BJ (cell line): ENCODE measurements around the gene ZNF586. TPM values are rescaled to one million over a fixed set of nuclear protein-coding genes. Genes with fewer than 3 reads are reported as not detected.
"Not testable (repeated sequence)": the region's sequence is repeated elsewhere in the genome, so short reads cannot be mapped to it uniquely, and the experiment has no call there.

ENCODE experiments used
- CTCF ChIA-PET: fragments of 350-600 bp; formaldehyde crosslinking; extraction: SDS; loops from one replicate; lab custom pipeline; 2021; ENCODE audit warnings: antibody characterized with exemption, inconsistent platforms; lab: Yijun Ruan, JAX
- POLR2A ChIA-PET: fragments of 300-600 bp; sonication (Branson Sonifier 250); formaldehyde crosslinking; extraction: SDS; loops from one replicate; lab custom pipeline; 2021; ENCODE audit warnings: antibody characterized with exemption; lab: Charles Lee
- DNase-seq: peaks from one replicate; pipeline ENCODE4 v3.0.0-alpha.2; 2011; ENCODE audit warnings: low read depth
- H3K27me3 ChIP-seq: 2 replicates; pipeline ENCODE4 v1.6.0; 2011; ENCODE audit warnings: low read length; ENCODE audit not compliant: control insufficient read depth, insufficient read depth
- H3K36me3 ChIP-seq: 2 replicates; pipeline ENCODE4 v1.5.1; 2011; ENCODE audit warnings: low read length; ENCODE audit not compliant: control insufficient read depth, insufficient read depth
- H3K4me3 ChIP-seq: 2 replicates; pipeline ENCODE4 v1.5.1; 2011; ENCODE audit warnings: low read depth, mild to moderate bottlenecking, control low read depth, low read length
- CTCF ChIP-seq: IDR thresholded peaks from 2 replicates; pipeline ENCODE4 v1.5.1; 2011; ENCODE audit warnings: low read depth, mild to moderate bottlenecking, control low read depth, inconsistent platforms, low read length, moderate library complexity; ENCODE audit not compliant: insufficient read depth
- polyA plus RNA-seq: library from polyadenylated mRNA; depleted of rRNA; stranded (reverse); fragments of >200 nt; gene quantifications from 2 replicates; pipeline ENCODE4 v1.2.3, GENCODE V29; 2011

ZNF586 gene
- polyA plus RNA-seq, 1 experiment, result 3.9 TPM

GRCh38 chr19:57807541-57807940, 38.1 kb downstream of the ZNF586 start:
- Histone ChIP-seq H3K4me3 (no peak overlapping the region), H3K27me3 (no peaks in the 10 kb centered on the region), H3K36me3 (peaks cover 3% of the 10 kb centered on the region)
- ChIA-PET POLR2A (no interaction called here), CTCF (no interaction called here)
- TF ChIP-seq CTCF, result no peak
- DNase-seq, result no peak

- POLR2A ChIA-PET, CTCF ChIA-PET: not testable (repeated sequence)
Observed at GRCh38 chr19:57810410-57811295, 41.2 kb downstream of the ZNF586 start.

GRCh38 chr19:57812226-57812625, 42.8 kb downstream of the ZNF586 start:
- no peaks in the 10 kb centered on the region for H3K27me3 ChIP-seq
- no peak overlapping the region for H3K4me3 ChIP-seq
- TF ChIP-seq CTCF, result no peak
- CTCF ChIA-PET, result no interaction called here
- POLR2A ChIA-PET, result no interaction called here
- H3K36me3 ChIP-seq, result peaks cover 3% of the 10 kb centered on the region
- no peak for DNase-seq

More at GRCh38 chr19:57810410-57811295, 41.2 kb downstream of the ZNF586 start:
- not testable (repeated sequence) for H3K27me3 ChIP-seq, H3K4me3 ChIP-seq, H3K36me3 ChIP-seq, DNase-seq

- H3K36me3 ChIP-seq, DNase-seq, H3K27me3 ChIP-seq, CTCF ChIA-PET: not testable (repeated sequence)
- peak overlapping the region; percentile 77; the same call in 1 of the 2 replicates for H3K4me3 ChIP-seq
- POLR2A ChIA-PET, result interaction anchor here (0.5 kb wide), 1 partner anchor 9 kb away, joined by 3 read pairs; no protein-coding TSS in a partner anchor
Observed at GRCh38 chr19:57812975-57813820, 43.7 kb downstream of the ZNF586 start.

GRCh38 chr19:57813919-57814504, 44.5 kb downstream of the ZNF586 start:
- ChIA-PET CTCF (no interaction called here), POLR2A (no interaction called here)
- H3K36me3 ChIP-seq, result peaks cover 1% of the 10 kb centered on the region; the same call in 1 of the 2 replicates
- H3K27me3 ChIP-seq, result no peaks in the 10 kb centered on the region
- TF ChIP-seq CTCF, result no peak
- DNase-seq, result no peak
- peak overlapping the region; percentile 77 for H3K4me3 ChIP-seq
